ENCODE measurements around the gene KRT3. TPM values are rescaled to one million over a fixed set of nuclear protein-coding genes. Genes with fewer than 3 reads are reported as not detected.

The KRT3 gene
- total and polyA plus RNA-seq, 10 of the 15 experiments (the other 5 are each of a cell fraction or from before 2014, with no cell fraction given) = not detected

GRCh38 chr12:52740584-52740983 lies 55.3 kb downstream of the KRT3 start:
- DNase-seq (ENCODE audit: low read depth, low spot score) = no peak
- CTCF ChIA-PET = interaction anchor here (0.6 kb wide), 1 partner anchor 48 kb away, joined by 3 read pairs; no protein-coding TSS in a partner anchor
- H3K9ac ChIP-seq (ENCODE audit: control insufficient read depth, insufficient read depth, low read length) = no peak overlapping the region
- POLR2A ChIA-PET = no interaction called here
- SMC1A ChIA-PET (ENCODE audit: uncharacterized antibody, unreplicated experiment) = no interaction called here
- H3K4me1 ChIP-seq (ENCODE audit: control insufficient read depth, insufficient read depth, low read length) = no peaks in the 10 kb centered on the region
- H4K20me1 ChIP-seq (ENCODE audit: control insufficient read depth, insufficient read depth) = no peaks in the 10 kb centered on the region
- in situ Hi-C loops (cut with MboI) = no loop called here
- H2AFZ ChIP-seq (ENCODE audit: control insufficient read depth, low read depth, low read length) = no peak overlapping the region
- RAD21 ChIA-PET (ENCODE audit: unreplicated experiment) = no interaction called here
- H3K27ac ChIP-seq (ENCODE audit: control insufficient read depth, insufficient read depth) = no peak overlapping the region
- H3K4me2 ChIP-seq (ENCODE audit: control insufficient read depth, insufficient read depth) = no peak overlapping the region
- TF ChIP-seq RAD21 (IDR thresholded peaks at IDR 0.05; ENCODE audit: insufficient read depth, low read depth, low read length) (no peak), CHD2 (IDR thresholded peaks at IDR 0.05; ENCODE audit: borderline replicate concordance, low read depth, low read length) (no peak), RUNX3 (IDR thresholded peaks at IDR 0.05; ENCODE audit: low read length) (no peak), RCOR1 (conservative IDR thresholded peaks at IDR 0.05; ENCODE audit: low read depth, low read length) (no peak), MEF2B (IDR thresholded peaks at IDR 0.05; ENCODE audit: partially characterized antibody, poor library complexity, severe bottlenecking) (no peak), SKIL (IDR thresholded peaks at IDR 0.05; ENCODE audit: low read depth, poor library complexity, severe bottlenecking) (no peak), RFX5 (IDR thresholded peaks at IDR 0.05; ENCODE audit: low read depth, low read length) (no peak), EP300 (IDR thresholded peaks at IDR 0.05; ENCODE audit: borderline replicate concordance in 1 of 2, control insufficient read depth in 1 of 2, low read depth in 2 of 2, low read length in 2 of 2) (no peak), HCFC1 (IDR thresholded peaks at IDR 0.05; ENCODE audit: low read length) (no peak)
- no peaks in the 10 kb centered on the region; a peak in 1 of 4 replicates for H3K27me3 ChIP-seq (replicated peaks in 1 of 2; ENCODE audit: control insufficient read depth in 2 of 2, insufficient read depth in 2 of 2, low read length in 1 of 2)
- H3K4me3 ChIP-seq = no peak overlapping the region
- H3K36me3 ChIP-seq (ENCODE audit: control insufficient read depth in 2 of 2, insufficient read depth in 2 of 2, low read length in 1 of 2) = no peaks in the 10 kb centered on the region
- no peaks in the 10 kb centered on the region for H3K79me2 ChIP-seq (ENCODE audit: control insufficient read depth, insufficient read depth, low read length)
- no peak for ATAC-seq
- FAIRE-seq = no peak
- intact Hi-C loops (cut with micrococcal nuclease; ENCODE audit: unreplicated experiment) = no loop called here
- BruUV-seq (replicated peaks) = no TSS peak
- H3K9me3 ChIP-seq (replicated peaks; ENCODE audit: control insufficient read depth, insufficient read depth, low read length) = no peaks in the 10 kb centered on the region

Measured in GM12878 (cell line).